AG09309 (cell line): ENCODE results near the gene ADAMTSL4.
A peak's percentile ranks its signal among the peaks of the same experiment; 100 is the strongest.
"Not testable (repeated sequence)": the region's sequence is repeated elsewhere in the genome, so short reads cannot be mapped to it uniquely, and the experiment has no call there.

Experiments used
- DNase-seq: peaks from one replicate; pipeline ENCODE4 v3.0.0-alpha.2; 2010; ENCODE audit warnings: low read depth
- H3K4me3 ChIP-seq: 2 replicates; pipeline ENCODE4 v1.5.1; 2011; ENCODE audit warnings: mild to moderate bottlenecking, low read depth, low read length, moderate library complexity; ENCODE audit not compliant: control insufficient read depth
- CTCF ChIP-seq: IDR thresholded peaks from 2 replicates; pipeline ENCODE4 v1.5.1; 2011; ENCODE audit warnings: mild to moderate bottlenecking, low read depth, low read length, inconsistent platforms; ENCODE audit not compliant: insufficient read depth, control insufficient read depth; ENCODE audit errors: missing control alignments

ADAMTSL4 gene

DNA sequence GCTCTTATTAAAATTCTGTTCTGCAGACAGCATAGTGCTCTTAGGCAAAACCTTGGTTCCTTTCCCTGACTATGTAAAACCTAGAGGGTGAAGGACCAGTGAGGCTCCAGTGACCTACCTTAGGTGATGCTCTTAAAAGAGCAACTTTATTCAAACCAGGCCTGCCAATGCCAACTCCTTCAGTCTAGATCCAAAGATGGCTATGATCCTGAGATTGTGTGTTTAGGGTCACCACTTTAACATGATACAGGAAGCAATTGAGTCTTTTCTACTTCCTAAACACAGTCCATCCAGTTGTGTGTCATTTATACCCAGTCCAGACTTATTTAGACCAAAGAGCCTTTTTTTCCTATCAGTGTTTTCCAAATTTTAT, 19.4 kb downstream of the ADAMTSL4 start:
- no peak for TF ChIP-seq CTCF
- no peak overlapping the region for H3K4me3 ChIP-seq
- DNase-seq, result no peak

- TF ChIP-seq CTCF, result no peak
- no peak for DNase-seq
- H3K4me3 ChIP-seq, result no peak overlapping the region
Observed at GRCh38 chr1:150572918-150573647, 23.9 kb downstream of the ADAMTSL4 start.

DNA sequence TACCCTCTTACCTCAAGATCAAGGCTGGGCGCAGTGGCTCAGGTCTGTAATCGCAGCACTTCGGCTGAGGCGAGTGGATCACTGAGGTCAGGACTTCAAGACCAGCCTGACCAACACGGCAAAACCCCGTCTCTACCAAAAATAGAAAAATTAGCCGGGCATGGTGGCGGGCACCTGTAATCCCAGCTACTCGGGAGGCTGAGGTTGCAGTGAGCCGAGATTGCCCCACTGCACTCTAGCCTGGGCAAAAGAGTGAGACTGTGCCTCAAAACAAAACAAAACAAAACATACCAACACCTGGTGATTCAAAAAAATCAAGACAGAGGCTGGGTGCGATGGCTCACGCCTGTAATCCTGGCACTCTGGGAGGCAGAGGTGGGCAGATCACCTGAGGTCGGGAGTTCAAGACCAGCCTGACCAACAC, 24.5 kb downstream of the ADAMTSL4 start:
- not testable (repeated sequence) for H3K4me3 ChIP-seq, DNase-seq

DNA sequence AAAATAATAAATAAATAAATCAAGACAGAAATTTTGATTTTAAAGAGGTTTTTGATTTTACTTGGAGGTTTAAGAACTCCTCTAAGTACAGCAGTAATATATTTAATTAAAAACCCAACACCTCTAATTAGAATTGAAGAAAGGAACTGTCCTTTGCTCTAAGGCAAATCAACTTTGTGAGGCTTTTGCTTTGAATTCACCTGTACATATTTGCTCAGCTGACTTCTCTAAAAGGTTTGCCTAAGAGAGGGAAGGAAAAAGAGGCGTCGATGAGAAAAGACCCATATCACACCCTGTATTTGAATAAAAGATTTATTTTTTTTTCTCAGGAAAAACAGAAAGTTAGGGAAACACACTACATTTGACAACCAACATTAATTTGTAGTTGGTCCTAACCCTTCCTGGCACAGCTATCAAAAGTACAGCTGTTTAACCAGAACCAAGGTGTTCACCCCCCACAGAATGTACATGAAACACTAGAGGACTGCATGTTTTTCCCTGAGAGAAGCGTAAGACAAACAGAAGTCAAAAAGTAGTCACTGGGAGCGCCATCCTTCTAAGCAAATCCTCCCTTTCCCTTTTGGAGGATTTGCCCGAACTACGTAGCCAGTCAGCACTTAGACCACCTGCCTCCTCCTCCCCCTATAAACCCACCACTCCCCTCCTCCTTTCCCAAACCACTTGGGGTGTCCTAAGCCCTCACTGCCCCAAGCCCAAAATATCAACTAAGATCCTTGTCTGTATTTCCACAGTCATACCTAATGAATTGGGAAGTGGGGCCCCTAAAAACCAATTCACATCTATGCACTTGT, 25.3 kb downstream of the ADAMTSL4 start:
- TF ChIP-seq CTCF, result no peak
- DNase-seq, result no peak
- peak overlapping the region; percentile 29 for H3K4me3 ChIP-seq

GRCh38 chr1:150575072-150575489, 25.9 kb downstream of the ADAMTSL4 start:
- TF ChIP-seq CTCF, result no peak
- peak overlapping the region; percentile 92 for H3K4me3 ChIP-seq
- no peak for DNase-seq

DNA sequence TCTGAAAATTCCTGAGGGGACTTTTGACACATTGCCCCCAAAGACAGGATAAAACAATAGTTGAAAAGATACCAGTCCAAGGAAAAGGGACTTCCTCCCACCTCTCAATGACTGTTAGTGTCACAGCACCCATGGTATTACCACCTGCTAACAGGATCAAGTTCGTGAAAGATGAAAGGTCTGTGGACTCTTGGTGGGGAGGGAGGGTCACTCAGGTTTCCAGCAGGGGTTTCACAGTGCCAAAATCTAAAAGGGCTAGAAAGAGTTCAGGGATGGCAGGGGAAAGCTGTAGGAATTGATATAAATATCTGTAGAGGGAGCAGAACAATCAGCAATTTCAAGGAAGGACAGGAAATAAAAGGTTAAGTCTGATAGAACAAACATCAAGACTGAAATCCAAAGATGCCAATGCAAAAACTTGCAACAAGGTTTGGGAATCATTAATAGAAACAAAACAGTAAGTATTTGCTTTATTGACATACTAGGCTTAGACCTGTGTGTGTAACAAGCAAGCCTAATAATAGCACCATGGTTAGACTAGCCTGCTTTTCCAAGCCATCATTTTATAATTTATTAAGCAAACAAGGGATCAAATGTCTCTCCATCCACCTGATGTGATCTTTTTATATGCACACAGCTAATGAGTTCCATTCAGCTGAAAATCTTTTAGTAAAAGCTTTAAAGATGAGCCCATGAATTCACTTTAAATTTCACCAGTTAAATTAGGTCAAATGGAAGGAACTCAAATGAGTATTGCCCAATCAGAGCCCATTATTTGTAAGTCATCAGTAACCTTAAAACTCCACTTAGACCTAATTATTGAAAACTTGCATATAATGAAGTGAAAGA, 26.5 kb downstream of the ADAMTSL4 start:
- no peak for TF ChIP-seq CTCF
- peak overlapping the region; percentile 92 for H3K4me3 ChIP-seq
- DNase-seq, result no peak
